H54 (cell line): ENCODE results near the gene RCAN1.
"Not testable (repeated sequence)": the region's sequence is repeated elsewhere in the genome, so short reads cannot be mapped to it uniquely, and the experiment has no call there.

Experiments
- DNase-seq: peaks from one replicate; pipeline ENCODE4 v3.0.0; 2011; ENCODE audit warnings: low spot score, mixed read lengths; ENCODE audit not compliant: insufficient read length
- FAIRE-seq: peaks from 3 replicates; lab custom pipeline; 2011; peaks lifted over from hg19 to GRCh38; lab: Jason Lieb, UNC
- POLR2A ChIP-seq: IDR thresholded peaks from 2 replicates; pipeline ENCODE4 v1.6.1; 2011; ENCODE audit warnings: low read depth, mild to moderate bottlenecking, low read length

Gene RCAN1

DNA sequence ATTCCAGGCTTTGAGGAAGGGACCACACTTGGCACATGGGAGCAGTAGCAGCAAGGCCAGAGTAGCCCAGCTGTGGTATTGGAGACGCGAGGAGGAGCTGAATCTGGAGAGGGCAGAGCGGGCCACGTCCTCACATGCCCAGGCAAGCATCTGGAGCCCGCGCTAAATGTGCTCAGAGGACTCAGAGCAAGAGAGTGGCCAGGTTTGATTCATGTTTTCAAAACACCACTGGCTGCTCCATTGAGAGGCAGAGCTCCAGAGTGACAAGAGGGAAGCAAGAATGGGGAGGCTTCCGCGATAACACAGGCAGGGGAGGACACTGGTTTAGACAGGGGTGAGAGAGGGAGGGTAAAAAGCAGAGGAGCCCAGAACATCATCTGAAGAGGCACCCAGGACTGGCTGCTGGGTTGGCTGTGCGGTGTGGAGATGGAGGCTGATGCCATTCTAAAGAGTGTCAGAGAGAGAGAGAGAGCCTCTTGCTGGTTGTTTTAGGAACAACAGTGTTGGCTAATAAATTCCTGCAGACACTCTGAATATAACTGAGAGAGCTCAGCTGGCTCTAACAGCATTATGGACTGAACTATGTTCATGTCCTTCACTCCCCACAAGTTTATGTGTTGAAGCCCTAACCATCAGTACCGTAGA, 32.3 kb downstream of the RCAN1 start:
- no peak for TF ChIP-seq POLR2A
- FAIRE-seq, result no peak
- DNase-seq, result peak; percentile 35

DNA sequence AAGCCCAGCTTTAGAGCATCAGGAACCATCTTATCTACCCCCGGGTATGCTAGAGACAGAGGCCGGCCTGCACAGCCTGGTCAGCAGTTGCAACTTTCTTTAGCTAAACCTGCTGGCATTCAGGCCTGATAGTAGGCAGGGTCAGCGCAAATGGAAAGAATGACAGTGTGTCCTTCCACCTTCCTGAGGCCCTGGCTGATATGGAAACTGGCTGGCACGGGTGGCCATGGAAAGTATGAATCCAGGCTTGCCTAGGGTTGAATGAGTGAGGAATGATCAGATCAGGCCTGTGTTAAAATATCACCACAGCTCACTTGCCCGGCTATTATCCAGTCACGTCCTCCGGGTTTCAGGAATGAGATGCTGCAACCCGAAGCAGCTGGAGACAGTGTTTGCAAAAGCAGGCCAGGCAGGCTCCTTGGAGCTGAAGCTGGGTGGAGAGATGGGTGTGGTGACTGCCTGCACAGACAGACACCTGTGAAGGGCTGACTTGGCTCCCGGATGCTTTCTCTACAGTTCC, 34.7 kb downstream of the RCAN1 start:
- no peak for TF ChIP-seq POLR2A
- DNase-seq, result no peak
- FAIRE-seq, result no peak

DNA sequence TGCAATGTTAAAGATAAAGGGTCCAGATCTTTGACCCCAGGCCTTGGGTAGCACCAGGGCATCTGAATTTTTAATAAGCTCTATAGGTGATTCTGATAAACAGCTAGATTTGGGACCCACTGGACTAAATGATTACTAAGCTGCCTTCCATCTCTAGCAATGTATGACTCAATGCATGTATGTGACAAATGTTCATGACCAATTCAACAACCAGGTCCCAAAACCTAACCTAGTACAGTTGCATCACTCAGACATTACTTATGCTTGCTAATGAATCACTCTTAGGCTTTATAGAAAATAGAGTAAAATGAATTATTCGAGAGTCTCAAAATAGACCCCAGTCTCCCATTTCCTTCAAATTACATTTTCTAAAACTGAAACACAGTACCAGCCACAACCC, 35.5 kb downstream of the RCAN1 start:
- FAIRE-seq (no peak), DNase-seq (peak; percentile 79)
- TF ChIP-seq POLR2A, result no peak

DNA sequence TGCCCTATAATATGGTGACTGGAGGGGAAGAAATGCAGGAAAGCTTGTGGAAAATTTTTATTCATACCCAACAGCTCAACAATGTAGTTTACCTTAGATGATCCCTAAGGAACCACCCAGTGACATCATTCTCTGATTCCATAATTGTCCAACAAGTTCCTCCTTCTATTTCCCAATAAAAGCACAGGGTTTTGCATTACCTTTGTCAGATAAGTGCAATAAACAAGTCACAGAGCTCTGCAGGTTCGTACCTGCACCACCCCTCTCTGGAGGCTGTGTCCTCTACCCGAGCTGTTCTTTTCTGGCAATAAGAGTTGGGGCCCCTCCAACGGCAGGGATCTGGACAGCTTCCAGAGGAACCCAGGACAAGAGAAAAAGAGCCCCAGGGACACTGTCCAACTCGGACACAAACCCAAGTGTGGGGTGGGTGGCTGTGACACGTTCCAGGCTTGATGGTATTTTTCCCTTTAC, 38.8 kb downstream of the RCAN1 start:
- no peak for TF ChIP-seq POLR2A
- no peak for FAIRE-seq

DNA sequence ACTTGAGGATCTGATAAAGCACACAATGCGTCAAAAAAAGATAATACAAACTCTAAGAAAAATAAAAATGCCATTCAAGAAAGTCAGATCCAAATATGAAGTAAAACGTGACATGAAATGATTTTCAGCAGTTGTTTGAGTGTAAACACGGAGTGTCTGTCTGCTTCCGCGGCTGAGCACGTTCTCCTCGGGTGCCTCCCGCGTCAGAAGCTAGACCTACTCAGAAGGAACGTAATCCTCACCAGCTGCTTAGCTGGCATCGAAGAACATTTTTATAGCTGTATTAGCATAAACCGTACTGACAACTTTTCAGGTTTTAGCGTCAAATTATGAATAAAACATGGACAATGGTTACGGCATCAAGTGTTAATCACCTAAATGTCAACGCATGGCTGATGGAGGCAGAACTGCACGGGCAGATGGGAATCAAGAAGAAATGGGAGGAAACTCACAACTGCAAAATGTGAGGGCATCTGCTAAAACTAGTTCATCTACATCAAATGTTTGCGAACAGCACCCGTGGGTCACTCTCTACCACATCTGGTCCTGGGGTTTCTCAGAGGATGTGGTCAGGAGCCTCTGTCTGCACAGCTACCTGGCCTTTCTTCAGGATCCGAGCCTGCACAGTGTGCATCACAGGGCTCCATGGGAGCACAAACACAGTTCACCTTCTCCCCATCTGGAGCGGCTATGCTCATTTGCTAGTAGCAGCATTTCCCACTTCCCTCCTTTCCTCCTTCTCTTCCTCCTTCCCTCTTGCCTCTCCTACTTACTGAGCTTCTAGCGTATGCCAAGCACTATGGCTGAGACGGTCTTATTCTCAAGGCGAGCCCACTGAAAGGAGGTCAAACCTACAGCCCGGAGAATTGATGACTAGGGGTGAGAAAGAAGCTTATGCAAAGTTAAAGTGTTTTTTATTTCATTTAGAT, 40.0 kb downstream of the RCAN1 start:
- DNase-seq (no peak), FAIRE-seq (no peak)
- TF ChIP-seq POLR2A, result no peak

More for the DNA sequence above, 38.8 kb downstream of the RCAN1 start:
- no peak for DNase-seq

DNA sequence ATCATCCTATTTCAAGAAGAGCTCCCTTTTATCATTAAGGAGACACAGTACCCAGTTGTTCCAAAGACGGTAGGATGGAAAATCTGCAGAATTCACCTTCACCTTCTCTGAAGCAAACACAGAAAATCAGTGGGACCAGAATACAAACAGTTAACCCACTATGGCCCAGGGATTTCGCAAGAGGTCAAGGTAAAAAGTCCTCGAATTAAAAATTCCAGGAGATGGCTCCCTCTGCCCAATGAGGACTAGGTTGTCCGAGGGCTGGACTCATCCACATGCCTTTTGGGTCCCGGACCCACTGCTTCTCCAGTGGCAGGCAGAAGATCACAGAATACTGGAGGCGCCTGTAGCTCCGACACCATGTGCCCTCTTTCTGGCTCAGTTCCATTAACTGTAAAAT, 42.9 kb downstream of the RCAN1 start:
- FAIRE-seq, result no peak
- no peak for DNase-seq
- no peak for TF ChIP-seq POLR2A

DNA sequence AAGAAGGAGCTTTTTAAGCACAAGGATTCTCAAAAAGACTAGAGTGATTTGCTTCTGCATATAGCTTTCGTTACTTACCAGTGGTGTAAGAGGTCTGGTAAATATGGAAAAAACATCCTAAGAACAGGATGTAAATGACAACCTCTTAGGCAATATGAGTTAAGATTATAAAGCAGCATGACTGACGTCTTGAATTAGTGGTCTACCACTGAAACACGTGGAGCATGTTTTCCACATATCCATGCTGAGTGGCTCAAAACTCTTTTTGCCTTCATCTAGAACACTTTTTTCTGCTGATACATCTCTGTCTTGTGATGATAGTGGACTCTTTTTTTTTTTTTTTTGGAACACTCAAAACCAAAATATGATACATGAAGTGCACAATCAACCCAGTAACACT, 44.6 kb downstream of the RCAN1 start:
- FAIRE-seq, result no peak
- no peak for DNase-seq
- TF ChIP-seq POLR2A, result no peak

DNA sequence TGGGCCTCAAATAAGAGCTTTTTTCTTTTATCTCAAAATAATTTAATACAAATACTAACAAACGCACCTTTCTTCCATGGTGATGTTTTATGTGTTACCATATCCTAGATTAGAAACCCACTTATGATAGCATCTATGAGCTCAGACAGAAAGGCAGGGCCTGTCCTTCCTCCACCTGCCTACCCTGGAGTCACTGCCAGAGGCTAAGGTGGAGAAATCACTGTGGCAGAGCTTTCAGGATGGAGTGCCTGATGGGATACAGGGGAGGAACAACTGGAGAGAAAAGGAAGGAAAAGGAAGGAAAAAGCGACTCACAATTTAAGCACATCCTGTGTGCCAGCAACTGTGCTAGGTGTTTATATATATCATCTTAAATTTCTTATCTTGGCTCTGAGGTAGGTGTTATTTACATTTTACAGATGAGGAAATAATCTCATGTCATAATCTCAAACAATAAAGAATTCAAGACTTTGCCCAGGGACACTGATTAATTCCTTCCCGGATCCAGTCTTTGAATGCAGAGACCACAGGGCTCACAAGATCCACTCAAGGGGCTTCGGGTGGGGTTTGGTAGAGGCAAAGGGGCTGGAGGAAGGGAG, 45.4 kb downstream of the RCAN1 start:
- TF ChIP-seq POLR2A, result no peak
- no peak for FAIRE-seq

DNA sequence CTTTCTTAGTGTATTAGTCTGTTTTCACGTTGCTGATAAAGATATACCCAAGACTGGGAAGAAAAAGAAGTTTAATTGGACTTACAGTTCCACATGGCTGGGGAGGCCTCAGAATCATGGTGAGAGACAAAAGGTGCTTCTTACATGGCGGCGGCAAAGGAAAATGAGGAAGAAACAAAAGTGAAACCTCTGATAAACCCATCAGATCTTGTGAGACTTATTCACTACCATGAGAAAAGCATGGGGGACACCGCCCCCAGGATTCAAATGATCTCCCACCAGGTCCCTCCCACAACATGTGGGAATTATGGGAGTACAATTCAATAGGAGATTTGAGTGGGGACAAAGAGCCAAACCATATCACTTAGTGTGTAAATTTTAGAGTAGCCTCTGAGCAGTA, 46.1 kb downstream of the RCAN1 start:
- FAIRE-seq, DNase-seq: not testable (repeated sequence)

More for the DNA sequence above, 45.4 kb downstream of the RCAN1 start:
- DNase-seq, result no peak

DNA sequence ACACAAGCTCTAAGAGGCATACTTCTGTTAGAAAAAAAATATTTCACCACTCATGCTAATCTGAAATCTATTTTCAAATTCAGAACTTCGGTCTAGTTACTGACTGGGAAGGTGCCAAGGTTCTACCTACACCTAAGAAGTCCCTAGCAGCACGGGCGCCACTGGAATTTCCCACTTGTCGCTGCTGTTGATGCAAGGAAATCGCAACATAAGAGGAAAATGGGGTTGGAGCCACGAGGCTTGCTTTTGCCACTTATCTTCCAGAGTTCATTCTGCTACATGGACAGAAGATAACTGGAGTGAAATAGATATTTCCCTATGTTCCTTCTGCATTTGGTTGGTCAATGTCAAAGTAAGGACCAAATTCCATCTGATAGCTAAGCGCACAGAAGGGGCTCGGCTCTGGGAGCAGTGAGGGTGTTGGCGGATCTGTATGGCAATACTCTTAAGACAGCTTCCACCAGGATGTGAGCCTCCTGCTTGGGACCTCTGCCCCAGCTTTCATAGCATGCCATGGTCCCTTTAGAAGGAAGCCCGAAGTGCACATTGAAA, 47.2 kb downstream of the RCAN1 start:
- TF ChIP-seq POLR2A, result no peak
- FAIRE-seq, result no peak

DNA sequence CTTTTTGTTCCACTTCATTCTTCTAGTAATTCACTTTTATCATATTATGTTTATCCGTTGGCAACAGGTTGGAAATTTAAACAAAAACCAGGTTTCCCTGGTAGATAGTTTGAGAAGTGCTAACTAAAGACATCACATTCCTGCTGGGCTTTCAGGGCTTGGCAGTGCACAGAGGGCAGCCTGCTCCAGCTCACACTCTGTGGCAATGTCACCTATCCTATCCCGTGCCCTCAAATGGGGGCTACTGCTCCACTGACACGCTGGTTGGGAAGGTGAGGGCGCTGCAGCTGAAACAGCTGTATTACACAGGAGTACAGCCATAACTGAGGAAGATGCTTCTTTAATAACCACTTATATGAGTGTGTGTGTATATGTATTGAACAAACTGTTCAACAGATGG, 49.7 kb downstream of the RCAN1 start:
- DNase-seq (no peak), FAIRE-seq (no peak)
- no peak for TF ChIP-seq POLR2A

More for the DNA sequence above, 47.2 kb downstream of the RCAN1 start:
- no peak for DNase-seq

DNA sequence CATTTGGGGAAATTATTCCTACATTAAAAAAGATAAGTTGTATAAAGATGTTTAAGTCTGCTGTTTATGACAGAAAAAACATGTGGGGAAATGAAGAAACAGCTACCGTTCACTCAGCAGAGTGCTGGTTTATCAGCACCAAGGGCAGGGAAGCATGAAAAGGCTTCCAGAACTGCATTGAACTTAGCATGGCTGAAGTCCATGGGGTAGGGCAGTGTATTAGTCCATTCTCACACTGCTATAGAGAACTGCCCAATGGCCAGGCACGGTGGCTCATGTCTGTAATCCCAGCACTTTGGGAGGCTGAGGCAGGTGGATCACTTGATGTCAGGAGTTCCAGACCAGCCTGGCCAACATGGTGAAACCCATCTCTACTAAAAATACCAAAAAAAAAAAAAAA, 51.5 kb downstream of the RCAN1 start:
- not testable (repeated sequence) for FAIRE-seq, DNase-seq

DNA sequence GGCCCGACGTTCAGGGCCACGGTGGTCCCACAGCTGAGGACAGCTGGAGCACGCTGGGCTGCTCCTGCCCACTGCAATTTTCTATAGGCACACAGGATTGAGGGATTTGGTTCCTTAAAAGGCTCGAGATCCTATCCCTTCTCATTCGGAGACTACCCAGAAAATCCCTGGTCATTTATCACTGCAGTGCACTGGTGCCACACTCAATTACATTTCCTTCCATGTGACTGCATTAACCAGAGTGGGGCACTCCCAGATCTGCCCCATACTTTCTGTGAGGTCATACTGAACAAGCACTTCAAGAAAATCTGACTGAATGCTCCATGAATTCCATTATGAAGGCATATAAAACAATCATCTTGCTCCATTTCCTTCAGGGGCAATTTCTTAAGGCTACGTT, 53.1 kb downstream of the RCAN1 start:
- DNase-seq (no peak), FAIRE-seq (no peak)
- no peak for TF ChIP-seq POLR2A

DNA sequence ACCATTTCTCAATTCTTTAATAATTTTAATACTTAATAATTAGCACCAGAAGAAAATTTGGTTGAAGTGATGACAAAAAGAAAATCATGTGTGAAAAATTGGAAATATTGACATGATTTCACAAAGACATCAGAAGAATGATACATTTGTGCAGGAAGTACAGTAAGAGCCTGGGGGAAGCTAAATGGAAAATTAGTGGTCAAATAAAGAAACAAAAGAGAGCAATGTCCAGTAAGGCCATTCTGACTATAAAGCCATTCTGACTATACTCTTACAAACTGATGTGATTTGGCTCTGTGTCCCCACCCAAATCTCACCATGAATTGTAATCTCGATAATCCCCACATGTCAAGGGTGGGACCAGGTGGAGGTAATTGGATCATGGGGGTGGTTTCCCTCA, 54.3 kb downstream of the RCAN1 start:
- no peak for DNase-seq
- TF ChIP-seq POLR2A, result no peak
- no peak for FAIRE-seq
